ENCODE measurements around the gene EEF1AKMT4. TPM values are rescaled to one million over a fixed set of nuclear protein-coding genes. Genes with fewer than 3 reads are reported as not detected.

The EEF1AKMT4 gene
- total RNA-seq, 6 experiments from 2014 or later: 4.9 to 19.4 (median 7.1) TPM

DNA sequence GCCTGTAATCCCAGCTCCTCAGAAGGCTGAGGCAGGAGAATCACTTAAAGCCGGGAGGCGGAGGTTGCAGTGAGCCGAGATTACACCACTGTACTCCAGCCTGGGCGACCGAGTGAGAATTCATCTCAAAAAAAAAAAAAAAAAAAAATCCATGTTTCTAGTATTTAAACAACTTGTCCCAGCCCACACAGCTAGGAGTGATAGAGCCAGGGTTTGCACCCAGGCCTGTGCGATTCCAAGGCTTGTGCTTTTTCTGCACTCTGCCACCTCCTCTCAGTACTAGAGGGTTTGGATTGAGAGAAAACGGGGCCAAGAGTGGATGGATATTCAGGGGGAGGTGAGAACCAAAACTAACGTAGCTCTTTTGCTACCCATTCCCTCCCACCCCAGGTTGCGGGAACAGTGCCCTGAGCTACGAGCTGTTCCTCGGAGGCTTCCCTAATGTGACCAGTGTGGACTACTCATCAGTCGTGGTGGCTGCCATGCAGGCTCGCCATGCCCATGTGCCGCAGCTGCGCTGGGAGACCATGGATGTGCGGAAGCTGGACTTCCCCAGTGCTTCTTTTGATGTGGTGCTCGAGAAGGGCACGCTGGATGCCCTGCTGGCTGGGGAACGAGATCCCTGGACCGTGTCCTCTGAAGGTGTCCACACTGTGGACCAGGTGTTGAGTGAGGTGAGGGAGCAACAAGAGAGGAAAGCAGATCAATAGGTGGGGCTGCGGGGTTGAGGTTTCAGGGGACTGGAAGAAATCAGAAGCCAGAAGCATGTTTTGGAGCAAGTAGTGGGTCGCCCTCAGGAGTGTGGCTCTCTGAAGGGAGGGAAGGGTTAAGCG lies 7.8 kb downstream of the EEF1AKMT4 start:
- Histone ChIP-seq H3K27me3 (no peaks in the 10 kb centered on the region), H3K4me1 (peaks cover 0 to 14% (median 0%) of the 10 kb centered on the region in 4 donors), H3K36me3 (no peaks in the 10 kb centered on the region), H3K27ac (no peak overlapping the region), H3K9me3 (no peaks in the 10 kb centered on the region), H3K4me3 (no peak overlapping the region)
- ATAC-seq (no peak), DNase-seq (no peak)
- TF ChIP-seq POLR2A (IDR thresholded peaks at IDR 0.05): no peak
- TF ChIP-seq, protein P1, sequence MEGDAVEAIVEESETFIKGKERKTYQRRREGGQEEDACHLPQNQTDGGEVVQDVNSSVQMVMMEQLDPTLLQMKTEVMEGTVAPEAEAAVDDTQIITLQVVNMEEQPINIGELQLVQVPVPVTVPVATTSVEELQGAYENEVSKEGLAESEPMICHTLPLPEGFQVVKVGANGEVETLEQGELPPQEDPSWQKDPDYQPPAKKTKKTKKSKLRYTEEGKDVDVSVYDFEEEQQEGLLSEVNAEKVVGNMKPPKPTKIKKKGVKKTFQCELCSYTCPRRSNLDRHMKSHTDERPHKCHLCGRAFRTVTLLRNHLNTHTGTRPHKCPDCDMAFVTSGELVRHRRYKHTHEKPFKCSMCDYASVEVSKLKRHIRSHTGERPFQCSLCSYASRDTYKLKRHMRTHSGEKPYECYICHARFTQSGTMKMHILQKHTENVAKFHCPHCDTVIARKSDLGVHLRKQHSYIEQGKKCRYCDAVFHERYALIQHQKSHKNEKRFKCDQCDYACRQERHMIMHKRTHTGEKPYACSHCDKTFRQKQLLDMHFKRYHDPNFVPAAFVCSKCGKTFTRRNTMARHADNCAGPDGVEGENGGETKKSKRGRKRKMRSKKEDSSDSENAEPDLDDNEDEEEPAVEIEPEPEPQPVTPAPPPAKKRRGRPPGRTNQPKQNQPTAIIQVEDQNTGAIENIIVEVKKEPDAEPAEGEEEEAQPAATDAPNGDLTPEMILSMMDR (IDR thresholded peaks at IDR 0.05): no peak
- intact Hi-C loops (cut with DNase I): no loop called here
- 94% methylated on average over 22 of the region's 23 CpGs for WGBS (ENCODE audit: insufficient coverage, low coverage, low lambda C conversion rate, missing lambda C conversion rate)

DNA sequence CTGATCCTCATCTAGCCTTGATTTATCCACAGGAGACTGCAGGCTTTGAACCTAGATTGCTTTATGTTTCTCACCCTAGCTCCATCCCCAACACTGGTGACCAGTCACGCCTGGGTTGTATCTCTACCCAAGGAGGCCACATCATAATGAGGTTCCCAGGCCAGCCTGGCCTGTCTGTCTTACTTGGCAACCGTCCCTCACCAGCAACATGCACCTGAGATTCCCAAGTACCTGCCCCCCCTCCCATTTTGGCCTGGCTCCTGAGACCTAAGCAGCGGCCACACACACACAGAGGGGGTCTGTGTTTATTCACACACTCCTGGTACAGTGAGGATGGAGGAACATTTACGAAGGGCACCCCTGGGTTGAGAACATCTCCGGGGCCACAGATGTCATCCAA lies 9.5 kb downstream of the EEF1AKMT4 start:
- H3K4me1 ChIP-seq: peaks cover 0 to 19% (median 0%) of the 10 kb centered on the region in 4 donors
- H3K4me3 ChIP-seq: no peak overlapping the region
- no peaks in the 10 kb centered on the region for H3K9me3 ChIP-seq
- no peaks in the 10 kb centered on the region for H3K27me3 ChIP-seq
- no peak for ATAC-seq
- intact Hi-C loops (cut with DNase I): no loop called here
- no peak for DNase-seq
- TF ChIP-seq POLR2A (IDR thresholded peaks at IDR 0.05): no peak
- no peaks in the 10 kb centered on the region for H3K36me3 ChIP-seq
- 95% methylated on average over 4 of the region's 5 CpGs for WGBS (ENCODE audit: insufficient coverage, low coverage, low lambda C conversion rate, missing lambda C conversion rate)
- no peak overlapping the region for H3K27ac ChIP-seq

DNA sequence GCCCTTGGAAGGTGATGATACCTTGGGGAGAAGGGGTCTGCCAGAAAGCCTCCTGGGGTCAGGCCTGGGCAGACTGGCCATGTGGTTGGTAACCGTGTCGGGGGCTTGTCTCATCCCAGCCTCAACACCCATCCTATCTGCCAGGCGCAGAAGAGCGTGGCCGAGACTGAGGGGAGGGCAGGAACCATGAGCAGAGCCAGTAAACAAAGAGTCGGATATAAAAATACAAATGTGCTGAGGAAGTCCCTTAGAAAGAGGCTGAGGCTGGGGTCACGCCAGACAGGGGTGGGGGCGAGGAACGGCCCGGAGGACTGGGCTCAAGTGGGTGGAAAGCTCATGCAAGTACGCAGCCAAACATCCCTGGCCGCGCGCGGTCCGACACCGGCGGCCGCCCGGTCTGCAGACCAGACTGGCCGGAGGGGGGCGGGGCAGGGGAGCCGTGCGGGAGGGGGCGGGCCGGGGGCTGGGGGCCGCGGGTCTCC lies 10.0 kb downstream of the EEF1AKMT4 start:
- Histone ChIP-seq H3K27me3 (no peaks in the 10 kb centered on the region), H3K9me3 (no peaks in the 10 kb centered on the region), H3K36me3 (no peaks in the 10 kb centered on the region), H3K4me1 (peaks cover 0 to 19% (median 0%) of the 10 kb centered on the region in 4 donors), H3K4me3 (no peak overlapping the region), H3K27ac (no peak overlapping the region)
- 52% methylated on average over 8 of the region's 28 CpGs for WGBS (ENCODE audit: insufficient coverage, low coverage, low lambda C conversion rate, missing lambda C conversion rate)
- ATAC-seq: peak in 1 of 4 donors; percentile 5
- intact Hi-C loops (cut with DNase I): no loop called here
- no peak for DNase-seq
- TF ChIP-seq, protein P1 (IDR thresholded peaks at IDR 0.05): no peak
- no peak for TF ChIP-seq POLR2A (IDR thresholded peaks at IDR 0.05)

DNA sequence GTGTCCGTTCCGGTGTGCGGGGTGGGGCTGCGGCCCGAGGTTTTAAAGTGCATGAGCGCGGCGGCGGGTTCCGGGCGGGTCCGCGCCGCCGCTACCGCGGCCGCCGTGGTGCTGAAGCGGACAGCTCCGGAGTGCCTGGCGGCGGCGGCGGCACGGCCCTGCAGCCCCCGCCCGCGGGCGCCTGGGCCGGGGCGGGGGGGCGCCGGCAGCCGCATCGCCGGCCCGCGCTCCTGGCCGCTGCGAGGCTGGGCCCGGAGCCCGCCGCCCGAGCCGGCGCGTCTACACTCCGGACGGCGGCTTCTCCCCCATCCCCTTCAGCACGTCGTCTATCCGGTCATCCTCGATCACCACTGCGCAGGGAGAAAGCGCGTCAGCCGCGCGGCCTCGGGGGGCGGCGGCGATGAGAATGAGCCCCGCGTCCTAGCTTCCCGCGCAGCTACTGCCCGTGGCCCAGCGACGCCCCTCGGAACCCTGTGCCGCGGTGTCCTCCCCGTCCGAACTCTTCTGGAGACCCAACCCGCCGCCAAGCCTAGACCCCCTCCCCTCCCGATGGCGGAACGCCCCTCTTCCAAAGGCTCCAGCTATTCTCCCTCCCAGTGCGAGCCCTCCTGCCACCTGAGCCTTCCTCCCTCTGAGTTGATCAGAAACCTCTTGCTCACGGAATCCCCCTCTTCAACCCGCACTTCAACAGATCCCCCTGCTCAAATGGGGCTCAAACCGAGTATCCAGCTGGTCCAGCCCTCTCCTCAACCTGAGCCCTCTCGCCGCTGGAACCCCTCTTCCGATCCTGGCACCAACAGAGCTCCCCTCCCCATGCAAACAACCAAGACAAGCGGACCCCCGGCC lies 10.6 kb downstream of the EEF1AKMT4 start:
- intact Hi-C loops (cut with DNase I): no loop called here
- no peaks in the 10 kb centered on the region for H3K9me3 ChIP-seq
- no peak overlapping the region for H3K4me3 ChIP-seq
- H3K27me3 ChIP-seq: no peaks in the 10 kb centered on the region
- H3K36me3 ChIP-seq: no peaks in the 10 kb centered on the region
- H3K4me1 ChIP-seq: peaks cover 0 to 19% (median 0%) of the 10 kb centered on the region in 4 donors
- WGBS (ENCODE audit: insufficient coverage, low coverage, low lambda C conversion rate, missing lambda C conversion rate): 4% methylated on average over 10 of the region's 91 CpGs
- DNase-seq: peak in 1 of 3 donors; percentile 45
- peak; percentile 30 to 74 (median 41) for ATAC-seq
- H3K27ac ChIP-seq: no peak overlapping the region
- TF ChIP-seq POLR2A (IDR thresholded peaks at IDR 0.05): no peak
- TF ChIP-seq, protein P1 (IDR thresholded peaks at IDR 0.05): no peak
